H1 (cell line): Measurements from ENCODE around the gene RADIL. TPM values are rescaled to one million over a fixed set of nuclear protein-coding genes. Genes with fewer than 3 reads are reported as not detected.

Experiments
- BRCA1 ChIP-seq: IDR thresholded peaks from 2 replicates; pipeline ENCODE4 v1.6.1; 2012; ENCODE audit warnings: low read depth, low read length, improper control_type of control experiment
- KDM1A ChIP-seq: fragments of 200-600, 300-600 bp; sonication (generic); IDR thresholded peaks from 2 replicates; pipeline ENCODE4 v1.7.1; 2016; ENCODE audit warnings: mild to moderate bottlenecking, low read length, borderline replicate concordance
- KDM5A ChIP-seq: fragments of 200-600 bp; IDR thresholded peaks from 2 replicates; pipeline ENCODE4 v1.7.1; 2012; ENCODE audit warnings: mild to moderate bottlenecking, low read length, inconsistent platforms, mixed read lengths
- MAX ChIP-seq: IDR thresholded peaks from 2 replicates; pipeline ENCODE4 v1.6.1; 2012; ENCODE audit warnings: inconsistent platforms
- POLR2A ChIP-seq, 2 experiments: IDR thresholded peaks; 1 replicate in 1 of 2; 2 replicates in 1 of 2; pipeline ENCODE4 v1.6.1; 2011; ENCODE audit warnings: low read depth in 2 of 2, low read length in 2 of 2, mild to moderate bottlenecking in 2 of 2; ENCODE audit errors: control extremely low read depth in 1 of 2
- POLR2AphosphoS5 ChIP-seq: IDR thresholded peaks from 2 replicates; pipeline ENCODE4 v1.6.1; 2011; ENCODE audit warnings: low read depth, low read length
- TAF1 ChIP-seq: IDR thresholded peaks from 2 replicates; pipeline ENCODE4 v1.6.1; 2011; ENCODE audit warnings: mild to moderate bottlenecking, low read depth, low read length
- polyA plus RNA-seq, 7 experiments: library from polyadenylated mRNA; depleted of rRNA in 3 of 7; stranded (reverse) in 5 of 7; unstranded in 2 of 7; fragments of >200 nt in 5 of 7; fragments of 200-250 nt in 2 of 7; gene quantifications; 1 replicate in 5 of 7; 2 replicates in 1 of 7; 4 replicates in 1 of 7; pipeline versions ENCODE4 v1.2.1 to v1.2.3, GENCODE V29; 2011 to 2013; ENCODE audit warnings: missing spikeins in 2 of 7, mixed read lengths in 2 of 7
- total RNA-seq: library from RNA; stranded (reverse); fragmentation: NEBNext Ultra II Directional; extraction: Animal tissue kit (Norgen Biotek cat#: 25700); gene quantifications from 2 replicates; pipeline ENCODE4 v1.2.1, GENCODE V29; 2021

RADIL gene
- total and polyA plus RNA-seq, 2 of the 8 experiments (the other 6 are each of a cell fraction or from before 2014, with no cell fraction given): 5.0 to 5.4 TPM

GRCh38 chr7:4768597-4769569 is 114.6 kb downstream of the RADIL start (continued):
- no peak for TF ChIP-seq BRCA1
- no peak for TF ChIP-seq MAX
- TF ChIP-seq KDM1A: no peak
- no peak for TF ChIP-seq TAF1
- TF ChIP-seq POLR2A (IDR thresholded peaks at IDR 0.05; ENCODE audit: control extremely low read depth in 1 of 2, low read depth in 2 of 2, low read length in 2 of 2): no peak
- no peak for TF ChIP-seq POLR2AphosphoS5
- no peak for TF ChIP-seq KDM5A
